Uterus (tissue), 2 donors: ENCODE measurements around the gene SVOP.

Source experiments
- POLR2A ChIP-seq, 2 donors: fragments of 450-650 bp; IDR thresholded peaks; one replicate each; pipeline ENCODE4 v1.6.1; 2016; ENCODE audit warnings: antibody characterized with exemption in 2 of 2, mild to moderate bottlenecking in 1 of 2, moderate library complexity in 1 of 2
- TF ChIP-seq, protein P1 (sequence below), 4 experiments: fragments of 200-600 bp in 2 of 4; fragments of 450-650 bp in 2 of 4; sonication (generic) in 2 of 4; IDR thresholded peaks; one replicate each; pipeline ENCODE4 v1.5.1; 2016 to 2019; ENCODE audit warnings: antibody characterized with exemption in 4 of 4, mild to moderate bottlenecking in 2 of 4, moderate library complexity in 1 of 4

GRCh38 chr12:108862588-108862959, 158.3 kb downstream of the SVOP start:
- no peak for TF ChIP-seq POLR2A (IDR thresholded peaks at IDR 0.05)
- TF ChIP-seq, protein P1, sequence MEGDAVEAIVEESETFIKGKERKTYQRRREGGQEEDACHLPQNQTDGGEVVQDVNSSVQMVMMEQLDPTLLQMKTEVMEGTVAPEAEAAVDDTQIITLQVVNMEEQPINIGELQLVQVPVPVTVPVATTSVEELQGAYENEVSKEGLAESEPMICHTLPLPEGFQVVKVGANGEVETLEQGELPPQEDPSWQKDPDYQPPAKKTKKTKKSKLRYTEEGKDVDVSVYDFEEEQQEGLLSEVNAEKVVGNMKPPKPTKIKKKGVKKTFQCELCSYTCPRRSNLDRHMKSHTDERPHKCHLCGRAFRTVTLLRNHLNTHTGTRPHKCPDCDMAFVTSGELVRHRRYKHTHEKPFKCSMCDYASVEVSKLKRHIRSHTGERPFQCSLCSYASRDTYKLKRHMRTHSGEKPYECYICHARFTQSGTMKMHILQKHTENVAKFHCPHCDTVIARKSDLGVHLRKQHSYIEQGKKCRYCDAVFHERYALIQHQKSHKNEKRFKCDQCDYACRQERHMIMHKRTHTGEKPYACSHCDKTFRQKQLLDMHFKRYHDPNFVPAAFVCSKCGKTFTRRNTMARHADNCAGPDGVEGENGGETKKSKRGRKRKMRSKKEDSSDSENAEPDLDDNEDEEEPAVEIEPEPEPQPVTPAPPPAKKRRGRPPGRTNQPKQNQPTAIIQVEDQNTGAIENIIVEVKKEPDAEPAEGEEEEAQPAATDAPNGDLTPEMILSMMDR (IDR thresholded peaks at IDR 0.05), result no peak
